Liver (tissue), 9 donors: Measurements from ENCODE around the gene SUMO1. TPM values are rescaled to one million over a fixed set of nuclear protein-coding genes. Genes with fewer than 3 reads are reported as not detected.

ENCODE experiments used
- DNase-seq: peaks from one replicate; pipeline ENCODE4 v3.0.0-alpha.2; 2017; ENCODE audit warnings: low spot score
- H3K27ac ChIP-seq, 2 donors: one replicate each; pipeline ENCODE4 v1.7.0; 2013; ENCODE audit warnings: inconsistent platforms in 2 of 2, low read length in 2 of 2, control low read depth in 1 of 2, low read depth in 1 of 2, mild to moderate bottlenecking in 1 of 2
- H3K27me3 ChIP-seq, 4 donors: one replicate each; pipeline versions ENCODE4 v1.6.1 to v1.7.0; 2013; ENCODE audit warnings: low read length in 3 of 4, inconsistent platforms in 1 of 4, mild to moderate bottlenecking in 1 of 4, moderate library complexity in 1 of 4; ENCODE audit not compliant: control insufficient read depth in 4 of 4, insufficient read depth in 4 of 4
- H3K36me3 ChIP-seq, 4 donors: one replicate each; pipeline versions ENCODE4 v1.6.1 to v1.7.0; 2013; ENCODE audit warnings: low read length in 3 of 4, mild to moderate bottlenecking in 3 of 4, low read depth in 1 of 4, moderate library complexity in 1 of 4; ENCODE audit not compliant: control insufficient read depth in 4 of 4, insufficient read depth in 3 of 4
- H3K4me1 ChIP-seq, 4 donors: one replicate each; pipeline versions ENCODE4 v1.6.1 to v1.7.0; 2013; ENCODE audit warnings: low read length in 3 of 4, mild to moderate bottlenecking in 3 of 4, moderate library complexity in 1 of 4; ENCODE audit not compliant: control insufficient read depth in 4 of 4, insufficient read depth in 4 of 4
- H3K4me3 ChIP-seq, 3 donors: one replicate each; pipeline versions ENCODE4 v1.6.1 to v1.7.0; 2013; ENCODE audit warnings: low read length in 3 of 3, control low read depth in 1 of 3, low read depth in 1 of 3, mild to moderate bottlenecking in 1 of 3
- H3K9ac ChIP-seq, 2 donors: one replicate each; pipeline ENCODE4 v1.7.0; 2013; ENCODE audit warnings: low read length in 2 of 2, mild to moderate bottlenecking in 2 of 2, moderate library complexity in 2 of 2, control low read depth in 1 of 2, low read depth in 1 of 2
- H3K9me3 ChIP-seq, 4 donors: one replicate each; pipeline versions ENCODE4 v1.6.1 to v1.7.0; 2013; ENCODE audit warnings: low read length in 3 of 4; ENCODE audit not compliant: control insufficient read depth in 4 of 4
- ATF3 ChIP-seq: IDR thresholded peaks from 2 replicates; pipeline ENCODE4 v1.6.1; 2016; ENCODE audit warnings: antibody characterized with exemption
- CTCF ChIP-seq: fragments of 150-350 bp; IDR thresholded peaks from 2 replicates; pipeline ENCODE4 v1.5.1; 2017; ENCODE audit warnings: improper control_type of control experiment, low read depth, low read length; ENCODE audit not compliant: missing input control
- EGR1 ChIP-seq, 2 donors: IDR thresholded peaks; 2 replicates each; pipeline ENCODE4 v1.6.1; 2016 to 2018; ENCODE audit warnings: antibody characterized with exemption in 2 of 2, low read depth in 2 of 2
- FOXA1 ChIP-seq: IDR thresholded peaks from 2 replicates; pipeline ENCODE4 v1.6.1; 2016; ENCODE audit warnings: antibody characterized with exemption
- FOXA2 ChIP-seq: IDR thresholded peaks from 2 replicates; pipeline ENCODE4 v1.6.1; 2016; ENCODE audit warnings: antibody characterized with exemption
- GABPA ChIP-seq, 2 donors: IDR thresholded peaks in 1 of 2; conservative IDR thresholded peaks in 1 of 2; 2 replicates each; pipeline ENCODE4 v1.6.1; 2016; ENCODE audit warnings: antibody characterized with exemption in 2 of 2, mild to moderate bottlenecking in 1 of 2, moderate library complexity in 1 of 2
- HNF4A ChIP-seq, 2 donors: conservative IDR thresholded peaks; 2 replicates each; pipeline ENCODE4 v1.6.1; 2016; ENCODE audit warnings: antibody characterized with exemption in 2 of 2, mild to moderate bottlenecking in 2 of 2
- HNF4G ChIP-seq: IDR thresholded peaks from 2 replicates; pipeline ENCODE4 v1.6.1; 2016; ENCODE audit warnings: antibody characterized with exemption
- JUND ChIP-seq, 2 donors: IDR thresholded peaks; 2 replicates each; pipeline ENCODE4 v1.6.1; 2016; ENCODE audit warnings: antibody characterized with exemption in 2 of 2
- MAX ChIP-seq: IDR thresholded peaks from 2 replicates; pipeline ENCODE4 v1.6.1; 2016; ENCODE audit warnings: antibody characterized with exemption
- NR2F2 ChIP-seq: IDR thresholded peaks from 2 replicates; pipeline ENCODE4 v1.6.1; 2016; ENCODE audit warnings: antibody characterized with exemption
- RAD21 ChIP-seq, 2 donors: IDR thresholded peaks; 2 replicates each; pipeline ENCODE4 v1.6.1; 2016; ENCODE audit warnings: antibody characterized with exemption in 2 of 2, mild to moderate bottlenecking in 2 of 2
- REST ChIP-seq: IDR thresholded peaks from 2 replicates; pipeline ENCODE4 v1.6.1; 2016; ENCODE audit warnings: antibody characterized with exemption, mild to moderate bottlenecking
- RXRA ChIP-seq, 2 donors: IDR thresholded peaks; 2 replicates each; pipeline ENCODE4 v1.6.1; 2017 to 2018; ENCODE audit warnings: antibody characterized with exemption in 2 of 2, mild to moderate bottlenecking in 1 of 2
- SP1 ChIP-seq: IDR thresholded peaks from 2 replicates; pipeline ENCODE4 v1.6.1; 2018; ENCODE audit warnings: antibody characterized with exemption, mild to moderate bottlenecking
- TAF1 ChIP-seq: conservative IDR thresholded peaks from 2 replicates; pipeline ENCODE4 v1.6.1; 2016; ENCODE audit warnings: antibody characterized with exemption, mild to moderate bottlenecking
- YY1 ChIP-seq: IDR thresholded peaks from 2 replicates; pipeline ENCODE4 v1.6.1; 2016; ENCODE audit warnings: antibody characterized with exemption, mild to moderate bottlenecking
- ZBTB33 ChIP-seq: IDR thresholded peaks from 2 replicates; pipeline ENCODE4 v1.6.1; 2016; ENCODE audit warnings: antibody characterized with exemption
- WGBS: extraction: QIAGEN DNeasy Blood & Tissue Kit; methylation state at CpG from one replicate; pipeline ENCODE4 v1.1.7; 2013; 5-methylcytosine and 5-hydroxymethylcytosine counted together
- polyA plus RNA-seq, 2 donors: library from polyadenylated mRNA; stranded (reverse) in 1 of 2; unstranded in 1 of 2; fragments of 200-250 nt in 1 of 2; fragments of >200 nt in 1 of 2; fragmentation: Nextera tagmentation in 1 of 2; extraction: Ambion mirVana in 1 of 2; gene quantifications; one replicate each; pipeline versions ENCODE4 v1.2.1 to v1.2.3, GENCODE V29; 2013 to 2015
- total RNA-seq, 2 donors: library from RNA; depleted of rRNA; stranded (reverse); fragments of >200 nt; gene quantifications; one replicate each; pipeline ENCODE4 v1.2.3, GENCODE V29; 2014
- donor health status: healthy.
- donor health status: healthy.
- donor health status: healthy.
- donor health status: healthy.
- donor health status: healthy.

SUMO1 gene
- total and polyA plus RNA-seq, 4 donors = 42.7 to 139 (median 51.4) TPM

GRCh38 chr2:202278944-202279343 is 40.5 kb upstream of the SUMO1 start:
- Histone ChIP-seq H3K4me3 (no peak overlapping the region), H3K27ac (peak overlapping the region; percentile 80 to 91), H3K9me3 (no peaks in the 10 kb centered on the region), H3K36me3 (peaks cover 10 to 48% (median 24%) of the 10 kb centered on the region in 4 donors), H3K4me1 (peaks cover 0 to 12% (median 6%) of the 10 kb centered on the region in 4 donors), H3K27me3 (no peaks in the 10 kb centered on the region), H3K9ac (peak overlapping the region in 1 of 2 donors; percentile 48)
- DNase-seq = no peak
- WGBS = 57% methylated on average over 1 of the region's 1 CpG
- TF ChIP-seq ATF3 (no peak), EGR1 (IDR thresholded peaks at IDR 0.05; ENCODE audit: low read depth in 2 of 2) (no peak), TAF1 (no peak), RAD21 (IDR thresholded peaks at IDR 0.05) (peak; percentile 68 to 77), MAX (no peak), SP1 (no peak), ZBTB33 (no peak), CTCF (peak; percentile 34), REST (no peak), FOXA1 (no peak), FOXA2 (peak; percentile 49), NR2F2 (no peak), HNF4A (conservative IDR thresholded peaks at IDR 0.05) (no peak), HNF4G (no peak), YY1 (no peak), GABPA (IDR thresholded peaks at IDR 0.05 in 1 of 2, conservative IDR thresholded peaks at IDR 0.05 in 1 of 2) (no peak), RXRA (IDR thresholded peaks at IDR 0.05) (no peak), JUND (IDR thresholded peaks at IDR 0.05) (no peak)
